Mesenchymal stem cell (in vitro differentiated cells and primary cell): ENCODE results near the gene PGLYRP2.

Source experiments
- DNase-seq: peaks from one replicate; pipeline ENCODE4 v3.0.0-alpha.2; 2013
- H2AFZ ChIP-seq: one replicate; pipeline ENCODE4 v1.6.1; 2013; ENCODE audit warnings: low read depth, mild to moderate bottlenecking, control low read depth, inconsistent platforms, low read length, moderate library complexity
- H2AK5ac ChIP-seq: 2 replicates; pipeline ENCODE4 v1.6.1; 2013; ENCODE audit warnings: low read length, moderate library complexity, mild to moderate bottlenecking, inconsistent platforms; ENCODE audit not compliant: severe bottlenecking
- H2BK120ac ChIP-seq: one replicate; pipeline ENCODE4 v1.6.1; 2013; ENCODE audit warnings: low read depth, mild to moderate bottlenecking, inconsistent platforms, low read length, moderate library complexity
- H2BK12ac ChIP-seq, 2 experiments: one replicate each; pipeline ENCODE4 v1.6.1; 2013; ENCODE audit warnings: inconsistent platforms in 2 of 2, low read length in 2 of 2, mild to moderate bottlenecking in 2 of 2, moderate library complexity in 2 of 2, control low read depth in 1 of 2
- H2BK15ac ChIP-seq: one replicate; pipeline ENCODE4 v1.6.1; 2013; ENCODE audit warnings: mild to moderate bottlenecking, low read depth, inconsistent platforms; ENCODE audit not compliant: poor library complexity, severe bottlenecking
- H2BK5ac ChIP-seq: 2 replicates; pipeline ENCODE4 v1.6.1; 2013; ENCODE audit warnings: low read depth, mild to moderate bottlenecking, low read length, control low read depth, inconsistent platforms; ENCODE audit not compliant: poor library complexity, severe bottlenecking
- H3K14ac ChIP-seq, 2 experiments: one replicate each; pipeline ENCODE4 v1.6.1; 2013; ENCODE audit warnings: inconsistent platforms in 2 of 2, low read length in 2 of 2, control low read depth in 1 of 2, mild to moderate bottlenecking in 1 of 2, moderate library complexity in 1 of 2
- H3K18ac ChIP-seq, 2 experiments: one replicate each; pipeline ENCODE4 v1.6.1; 2013; ENCODE audit warnings: inconsistent platforms in 2 of 2, low read length in 2 of 2, control low read depth in 1 of 2, low read depth in 1 of 2, mild to moderate bottlenecking in 1 of 2
- H3K23ac ChIP-seq, 2 experiments: one replicate each; pipeline ENCODE4 v1.6.1; 2013; ENCODE audit warnings: inconsistent platforms in 2 of 2, low read length in 2 of 2, mild to moderate bottlenecking in 2 of 2, moderate library complexity in 2 of 2, control low read depth in 1 of 2
- H3K27ac ChIP-seq: 2 replicates; pipeline ENCODE4 v1.5.1; 2013; ENCODE audit warnings: mild to moderate bottlenecking, moderate library complexity, low read length, control low read depth, inconsistent platforms; ENCODE audit not compliant: poor library complexity, severe bottlenecking
- H3K27me3 ChIP-seq, 2 experiments: 2 replicates each; pipeline versions ENCODE4 v1.6.1 to v1.7.0; 2013; ENCODE audit warnings: low read length in 2 of 2, mild to moderate bottlenecking in 2 of 2, moderate library complexity in 2 of 2, control low read depth in 1 of 2, inconsistent platforms in 1 of 2; ENCODE audit not compliant: control insufficient read depth in 1 of 2, insufficient read depth in 1 of 2
- H3K36me3 ChIP-seq, 2 experiments: 2 replicates each; pipeline versions ENCODE4 v1.6.1 to v1.7.0; 2013; ENCODE audit warnings: low read length in 2 of 2, control low read depth in 1 of 2, inconsistent platforms in 1 of 2, low read depth in 1 of 2, mild to moderate bottlenecking in 1 of 2; ENCODE audit not compliant: insufficient read depth in 2 of 2, control insufficient read depth in 1 of 2
- H3K4ac ChIP-seq, 2 experiments: one replicate each; pipeline ENCODE4 v1.6.1; 2013; ENCODE audit warnings: inconsistent platforms in 2 of 2, low read length in 2 of 2, mild to moderate bottlenecking in 2 of 2, moderate library complexity in 2 of 2, control low read depth in 1 of 2, low read depth in 1 of 2
- H3K4me1 ChIP-seq: 2 replicates; pipeline ENCODE4 v1.6.1; 2013; ENCODE audit warnings: low read depth, low read length, control low read depth; ENCODE audit not compliant: control insufficient read depth, insufficient read depth
- H3K4me2 ChIP-seq: 2 replicates; pipeline ENCODE4 v1.6.1; 2013; ENCODE audit warnings: low read length, mild to moderate bottlenecking, inconsistent platforms; ENCODE audit not compliant: poor library complexity, severe bottlenecking
- H3K4me3 ChIP-seq, 2 experiments: 2 replicates each; pipeline versions ENCODE4 v1.5.1 to v1.7.0; 2013; ENCODE audit warnings: low read length in 2 of 2, mild to moderate bottlenecking in 2 of 2, control low read depth in 1 of 2, low read depth in 1 of 2; ENCODE audit not compliant: insufficient read depth in 1 of 2
- H3K79me1 ChIP-seq: replicated peaks from 2 replicates; pipeline ENCODE4 v1.6.1; 2013; ENCODE audit warnings: mild to moderate bottlenecking, control low read depth, low read length, inconsistent platforms; ENCODE audit not compliant: poor library complexity, severe bottlenecking
- H3K9ac ChIP-seq: 2 replicates; pipeline ENCODE4 v1.7.0; 2013; ENCODE audit warnings: mild to moderate bottlenecking, low read length, moderate library complexity
- H3K9me3 ChIP-seq: 2 replicates; pipeline ENCODE4 v1.7.0; 2013; ENCODE audit warnings: mild to moderate bottlenecking, low read length; ENCODE audit not compliant: control insufficient read depth
- H4K8ac ChIP-seq: one replicate; pipeline ENCODE4 v1.6.1; 2013; ENCODE audit warnings: inconsistent platforms, mild to moderate bottlenecking, low read length, moderate library complexity
- H4K91ac ChIP-seq: one replicate; pipeline ENCODE4 v1.6.1; 2013; ENCODE audit warnings: mild to moderate bottlenecking, low read length, inconsistent platforms
- WGBS: methylation state at CpG from one replicate; pipeline ENCODE4 v1.1.7; 2013; ENCODE audit warnings: mixed read lengths; 5-methylcytosine and 5-hydroxymethylcytosine counted together

PGLYRP2 gene

DNA sequence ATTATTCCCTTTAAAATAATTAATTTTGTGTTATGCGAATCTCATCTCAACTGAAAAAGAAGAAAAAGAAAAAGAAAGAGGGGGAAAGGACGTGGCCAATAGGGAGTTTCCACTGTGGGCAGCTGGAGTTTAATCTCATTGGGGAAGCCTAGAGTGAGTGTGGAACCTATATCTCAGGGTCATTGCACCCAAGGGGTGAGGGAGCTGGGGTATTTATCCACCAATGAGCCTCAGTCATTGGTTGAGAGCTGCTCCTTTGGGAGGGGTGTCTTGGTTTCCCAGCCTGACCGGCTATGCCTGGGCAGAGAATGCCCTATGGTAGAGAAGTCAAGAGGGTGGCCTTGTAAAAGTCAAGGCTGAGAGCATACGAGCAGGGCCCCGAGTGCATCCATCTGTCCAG is 45.5 kb upstream of the PGLYRP2 start:
- no peak overlapping the region for H3K23ac ChIP-seq
- no peak overlapping the region for H3K27ac ChIP-seq
- no peak overlapping the region for H4K91ac ChIP-seq
- H2AFZ ChIP-seq: no peak overlapping the region
- no peak overlapping the region for H2AK5ac ChIP-seq
- no peak overlapping the region for H2BK5ac ChIP-seq
- H3K4me1 ChIP-seq: no peaks in the 10 kb centered on the region
- no peaks in the 10 kb centered on the region for H3K36me3 ChIP-seq
- peaks cover 0 to 23% of the 10 kb centered on the region in 2 experiments for H3K27me3 ChIP-seq
- H3K4me2 ChIP-seq: no peak overlapping the region
- H3K9me3 ChIP-seq: no peaks in the 10 kb centered on the region
- 65% methylated on average over 5 of the region's 5 CpGs for WGBS
- H2BK12ac ChIP-seq: no peak overlapping the region
- H4K8ac ChIP-seq: no peak overlapping the region
- no peak overlapping the region for H3K9ac ChIP-seq
- no peak for DNase-seq
- H3K4ac ChIP-seq: no peak overlapping the region
- H3K4me3 ChIP-seq: no peak overlapping the region
- H3K79me1 ChIP-seq: no peaks in the 10 kb centered on the region
- H2BK120ac ChIP-seq: no peak overlapping the region
- H3K18ac ChIP-seq: no peak overlapping the region
- H2BK15ac ChIP-seq: no peak overlapping the region
- no peak overlapping the region for H3K14ac ChIP-seq

DNA sequence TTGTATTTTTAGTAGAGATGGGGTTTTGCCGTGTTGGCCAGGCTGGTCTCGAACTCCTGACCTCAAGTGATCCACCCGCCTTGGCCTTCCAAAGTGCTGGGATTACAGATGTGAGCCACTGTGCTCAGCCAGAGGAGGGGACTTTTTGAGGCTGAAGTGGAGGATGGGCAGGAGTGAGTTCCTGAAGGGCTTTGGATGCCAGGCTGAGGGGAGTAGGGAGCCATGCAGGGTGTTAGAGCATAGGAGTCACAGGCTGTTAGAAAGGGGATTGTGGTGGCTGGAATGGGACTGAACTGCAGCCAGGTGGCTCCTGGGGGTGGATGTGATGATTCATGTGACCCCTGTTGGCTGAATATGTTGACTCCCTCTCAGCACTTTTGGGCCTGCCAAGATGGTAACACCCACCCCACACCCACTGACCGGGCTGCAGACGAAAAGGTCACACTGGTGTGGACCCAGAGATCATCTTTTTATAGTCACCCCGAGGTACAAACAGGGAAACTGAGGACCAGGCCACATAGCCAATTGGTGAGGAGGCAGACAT is 40.2 kb upstream of the PGLYRP2 start:
- WGBS: 80% methylated on average over 6 of the region's 6 CpGs
- H3K18ac ChIP-seq: no peak overlapping the region

DNA sequence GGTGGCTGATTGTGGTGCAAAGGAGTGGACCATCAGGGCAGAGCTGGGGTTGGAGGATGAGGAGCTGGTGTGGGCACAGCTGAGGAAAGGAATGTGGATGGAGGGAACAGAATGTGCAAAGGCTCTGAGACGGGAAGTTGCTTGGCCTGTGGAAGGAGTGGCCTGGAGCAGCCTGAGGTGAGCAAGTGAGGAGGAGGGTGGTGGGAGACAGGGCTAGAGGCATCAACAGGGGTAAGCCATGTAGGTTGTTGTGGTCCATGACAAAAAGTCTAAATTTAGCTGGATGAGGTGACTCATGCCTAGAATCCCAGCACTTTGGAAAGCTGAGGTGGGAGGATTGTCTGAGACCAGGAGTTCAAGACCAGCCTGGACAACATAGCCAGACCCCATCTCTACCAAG is 38.5 kb upstream of the PGLYRP2 start:
- Histone ChIP-seq H3K4me1 (no peaks in the 10 kb centered on the region), H3K4me2 (no peak overlapping the region), H4K8ac (no peak overlapping the region), H3K18ac (no peak overlapping the region), H3K79me1 (no peaks in the 10 kb centered on the region), H3K9me3 (peaks cover 16% of the 10 kb centered on the region), H3K27me3 (peaks cover 0 to 8% of the 10 kb centered on the region in 2 experiments), H4K91ac (no peak overlapping the region), H2BK120ac (no peak overlapping the region), H2BK15ac (no peak overlapping the region), H2BK12ac (no peak overlapping the region), H3K23ac (no peak overlapping the region), H3K27ac (no peak overlapping the region), H3K9ac (no peak overlapping the region), H3K4me3 (no peak overlapping the region), H3K14ac (no peak overlapping the region), H3K4ac (no peak overlapping the region), H2AK5ac (no peak overlapping the region), H2BK5ac (no peak overlapping the region), H2AFZ (no peak overlapping the region), H3K36me3 (no peaks in the 10 kb centered on the region)
- DNase-seq: no peak
- 80% methylated on average over 1 of the region's 1 CpG for WGBS

More for the DNA sequence above, 40.2 kb upstream of the PGLYRP2 start:
- H2BK15ac ChIP-seq: no peak overlapping the region
- H3K79me1 ChIP-seq: no peaks in the 10 kb centered on the region
- DNase-seq: no peak
- H3K23ac ChIP-seq: no peak overlapping the region
- H4K91ac ChIP-seq: no peak overlapping the region
- H3K27ac ChIP-seq: no peak overlapping the region
- H3K4me3 ChIP-seq: no peak overlapping the region
- H4K8ac ChIP-seq: no peak overlapping the region
- no peak overlapping the region for H2BK5ac ChIP-seq
- no peaks in the 10 kb centered on the region for H3K36me3 ChIP-seq
- H3K27me3 ChIP-seq: peaks cover 0 to 19% of the 10 kb centered on the region in 2 experiments
- no peak overlapping the region for H3K4me2 ChIP-seq
- no peak overlapping the region for H2AK5ac ChIP-seq
- no peak overlapping the region for H3K14ac ChIP-seq
- no peak overlapping the region for H3K9ac ChIP-seq
- H3K9me3 ChIP-seq: peaks cover 16% of the 10 kb centered on the region
- H3K4ac ChIP-seq: no peak overlapping the region
- H2BK12ac ChIP-seq: no peak overlapping the region
- H2AFZ ChIP-seq: no peak overlapping the region
- H3K4me1 ChIP-seq: no peaks in the 10 kb centered on the region
- H2BK120ac ChIP-seq: no peak overlapping the region

DNA sequence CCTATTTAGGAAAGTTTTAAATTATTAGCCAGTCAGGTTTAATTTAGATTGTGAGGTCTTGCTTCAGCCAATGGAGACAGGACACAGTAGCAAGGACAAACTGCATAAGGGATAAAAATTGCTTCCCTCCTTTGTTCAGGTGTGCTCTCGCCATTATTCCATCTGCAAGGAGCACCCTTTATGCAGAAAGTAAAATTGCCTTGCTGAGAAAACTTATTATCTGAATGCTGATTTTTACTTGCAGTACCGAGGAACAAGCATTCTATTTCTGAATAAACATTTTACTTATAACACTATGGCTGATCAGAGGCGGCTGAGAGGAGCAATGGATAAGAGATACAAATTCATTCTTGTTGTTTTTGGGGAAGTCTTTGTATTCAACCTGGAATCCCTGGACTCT is 37.1 kb upstream of the PGLYRP2 start:
- Histone ChIP-seq H3K14ac (no peak overlapping the region), H2BK15ac (no peak overlapping the region)
- DNase-seq: no peak

More for the DNA sequence above, 37.1 kb upstream of the PGLYRP2 start:
- Histone ChIP-seq H4K91ac (no peak overlapping the region), H2BK120ac (no peak overlapping the region), H3K27ac (no peak overlapping the region), H3K23ac (no peak overlapping the region), H4K8ac (no peak overlapping the region), H3K4me3 (no peak overlapping the region), H3K27me3 (peaks cover 0 to 4% of the 10 kb centered on the region in 2 experiments), H3K36me3 (no peaks in the 10 kb centered on the region), H3K4ac (no peak overlapping the region), H3K4me2 (no peak overlapping the region), H3K4me1 (no peaks in the 10 kb centered on the region), H2AFZ (no peak overlapping the region), H3K9me3 (peaks cover 16% of the 10 kb centered on the region), H3K9ac (no peak overlapping the region), H2BK5ac (no peak overlapping the region), H3K18ac (no peak overlapping the region), H2AK5ac (no peak overlapping the region), H3K79me1 (no peaks in the 10 kb centered on the region), H2BK12ac (no peak overlapping the region)
- WGBS: 47% methylated on average over 1 of the region's 3 CpGs
